GM12873 (cell line): ENCODE measurements around the gene ITIH1.

Source experiments
- TF ChIP-seq, protein P1 (sequence below): IDR thresholded peaks from 2 replicates; pipeline ENCODE4 v1.5.1; 2012; ENCODE audit warnings: low read depth, mild to moderate bottlenecking, moderate library complexity, low read length, control low read depth; ENCODE audit not compliant: insufficient read depth; ENCODE audit errors: missing control alignments

ITIH1 gene

DNA sequence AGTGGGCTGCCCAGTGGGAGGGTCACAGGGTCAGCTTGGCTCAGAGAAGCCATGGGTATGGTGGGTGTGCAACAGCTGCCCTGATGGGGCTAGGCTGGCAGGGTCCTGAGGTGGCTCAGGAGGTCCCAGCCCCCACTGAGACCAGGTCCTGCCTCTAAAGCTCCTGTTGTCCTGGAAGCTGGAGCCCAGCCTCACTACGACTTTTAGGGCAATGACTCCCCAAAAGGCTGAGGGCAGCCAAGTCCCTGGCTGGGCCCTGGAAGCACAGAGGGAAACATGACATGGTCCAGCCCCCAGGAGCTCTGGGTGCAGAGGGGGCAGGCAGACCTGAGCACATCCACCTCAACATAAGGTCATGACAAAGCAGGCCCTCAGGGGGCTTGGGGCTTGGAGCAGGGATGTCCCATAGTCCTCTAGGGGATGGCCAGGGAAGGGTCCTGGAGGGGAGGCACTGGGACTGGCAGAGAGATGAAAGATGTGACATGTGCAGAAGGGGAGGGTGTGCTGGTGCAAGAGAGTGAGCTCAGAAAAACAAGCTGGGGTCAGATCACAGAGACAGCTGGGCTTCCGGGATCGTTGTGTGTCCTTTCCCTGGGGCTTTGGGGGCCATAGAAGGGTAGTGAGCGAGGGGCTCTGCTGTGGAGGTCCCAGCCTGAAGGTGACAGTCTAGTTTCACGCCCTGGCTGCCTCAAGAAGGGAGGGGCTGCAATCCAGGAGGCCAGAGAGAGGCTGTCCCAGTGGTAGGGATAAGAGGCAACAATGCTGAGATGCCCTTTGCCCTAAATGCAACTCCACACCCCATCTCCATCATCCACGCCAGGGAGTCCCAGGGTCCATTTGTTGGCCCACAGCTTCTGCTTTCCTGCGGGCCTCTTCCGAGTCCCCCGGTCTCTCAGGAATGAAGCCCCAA lies 16.6 kb downstream of the ITIH1 start:
- TF ChIP-seq, protein P1, sequence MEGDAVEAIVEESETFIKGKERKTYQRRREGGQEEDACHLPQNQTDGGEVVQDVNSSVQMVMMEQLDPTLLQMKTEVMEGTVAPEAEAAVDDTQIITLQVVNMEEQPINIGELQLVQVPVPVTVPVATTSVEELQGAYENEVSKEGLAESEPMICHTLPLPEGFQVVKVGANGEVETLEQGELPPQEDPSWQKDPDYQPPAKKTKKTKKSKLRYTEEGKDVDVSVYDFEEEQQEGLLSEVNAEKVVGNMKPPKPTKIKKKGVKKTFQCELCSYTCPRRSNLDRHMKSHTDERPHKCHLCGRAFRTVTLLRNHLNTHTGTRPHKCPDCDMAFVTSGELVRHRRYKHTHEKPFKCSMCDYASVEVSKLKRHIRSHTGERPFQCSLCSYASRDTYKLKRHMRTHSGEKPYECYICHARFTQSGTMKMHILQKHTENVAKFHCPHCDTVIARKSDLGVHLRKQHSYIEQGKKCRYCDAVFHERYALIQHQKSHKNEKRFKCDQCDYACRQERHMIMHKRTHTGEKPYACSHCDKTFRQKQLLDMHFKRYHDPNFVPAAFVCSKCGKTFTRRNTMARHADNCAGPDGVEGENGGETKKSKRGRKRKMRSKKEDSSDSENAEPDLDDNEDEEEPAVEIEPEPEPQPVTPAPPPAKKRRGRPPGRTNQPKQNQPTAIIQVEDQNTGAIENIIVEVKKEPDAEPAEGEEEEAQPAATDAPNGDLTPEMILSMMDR = no peak

DNA sequence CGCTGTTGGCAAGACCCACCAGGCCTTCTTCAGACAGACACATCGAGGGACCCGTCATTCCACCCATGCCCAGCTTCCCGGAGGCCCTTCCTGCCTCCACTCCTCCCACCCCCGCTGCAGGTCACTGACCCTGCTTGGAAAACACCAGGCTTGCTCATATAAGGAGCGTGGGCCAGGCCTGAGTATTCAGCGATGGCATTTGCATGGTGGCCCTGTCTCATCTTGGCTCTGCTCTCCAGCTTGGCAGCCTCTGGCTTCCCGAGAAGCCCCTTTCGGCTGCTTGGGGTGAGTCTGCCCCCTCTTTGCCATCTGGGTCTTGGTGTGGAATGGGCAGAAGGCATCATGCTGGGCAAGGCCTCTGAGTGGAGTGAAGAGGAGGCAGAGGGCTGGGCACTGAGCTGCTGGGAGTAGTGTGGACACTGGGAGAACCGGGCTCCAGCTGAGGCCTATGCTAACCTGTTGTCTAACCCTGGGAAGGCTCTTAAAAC lies 17.3 kb downstream of the ITIH1 start, which contains the start of gene ITIH3:
ITIH3 (plus strand) TSS at position 185 of the 488 bp plus-strand sequence; CDS start at position 193, 8 bp downstream.
- TF ChIP-seq, protein P1 = no peak

DNA sequence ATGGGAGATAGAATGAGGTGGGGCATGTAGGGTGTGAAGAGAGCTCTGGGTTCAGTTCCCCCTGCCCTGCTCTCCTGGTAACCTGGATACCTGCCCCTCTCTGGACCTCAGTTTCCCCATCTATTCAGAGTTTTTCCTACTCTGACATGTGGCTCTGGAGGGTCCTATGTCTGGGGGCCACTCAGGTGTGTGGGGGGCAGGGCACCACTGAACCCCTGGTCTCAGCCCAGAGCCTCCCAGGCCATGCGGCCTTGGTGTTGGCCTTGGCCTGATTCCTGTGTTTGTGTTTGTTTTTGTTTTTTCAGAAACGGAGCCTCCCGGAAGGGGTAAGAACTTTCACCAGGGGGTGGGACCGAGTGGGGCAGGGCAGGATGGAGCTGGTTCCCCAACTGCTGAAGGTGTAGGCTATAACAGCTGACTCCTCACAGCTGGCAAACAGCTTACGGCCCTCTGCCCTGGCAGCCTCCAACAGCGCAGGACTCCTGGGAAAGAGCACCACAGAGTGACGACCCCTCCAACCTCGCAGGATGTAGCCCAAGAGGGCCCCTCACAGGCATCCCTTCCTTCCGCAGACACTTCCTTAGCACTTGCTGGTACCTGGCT lies 18.0 kb downstream of the ITIH1 start:
- TF ChIP-seq, protein P1 = no peak

DNA sequence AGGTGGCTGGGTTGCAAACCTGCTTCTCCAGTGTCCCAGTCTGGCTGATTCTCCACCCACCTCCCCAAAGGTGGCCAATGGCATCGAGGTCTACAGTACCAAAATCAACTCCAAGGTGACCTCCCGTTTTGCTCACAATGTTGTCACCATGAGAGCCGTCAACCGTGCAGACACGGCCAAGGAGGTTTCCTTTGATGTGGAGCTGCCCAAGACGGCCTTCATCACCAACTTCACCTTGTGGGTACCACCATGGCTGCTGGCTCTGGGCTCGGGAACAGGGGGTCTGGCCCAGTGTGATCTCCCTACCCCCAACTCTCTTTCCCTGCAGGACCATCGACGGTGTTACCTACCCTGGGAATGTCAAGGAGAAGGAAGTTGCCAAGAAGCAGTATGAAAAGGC lies 19.0 kb downstream of the ITIH1 start:
- TF ChIP-seq, protein P1 = no peak

DNA sequence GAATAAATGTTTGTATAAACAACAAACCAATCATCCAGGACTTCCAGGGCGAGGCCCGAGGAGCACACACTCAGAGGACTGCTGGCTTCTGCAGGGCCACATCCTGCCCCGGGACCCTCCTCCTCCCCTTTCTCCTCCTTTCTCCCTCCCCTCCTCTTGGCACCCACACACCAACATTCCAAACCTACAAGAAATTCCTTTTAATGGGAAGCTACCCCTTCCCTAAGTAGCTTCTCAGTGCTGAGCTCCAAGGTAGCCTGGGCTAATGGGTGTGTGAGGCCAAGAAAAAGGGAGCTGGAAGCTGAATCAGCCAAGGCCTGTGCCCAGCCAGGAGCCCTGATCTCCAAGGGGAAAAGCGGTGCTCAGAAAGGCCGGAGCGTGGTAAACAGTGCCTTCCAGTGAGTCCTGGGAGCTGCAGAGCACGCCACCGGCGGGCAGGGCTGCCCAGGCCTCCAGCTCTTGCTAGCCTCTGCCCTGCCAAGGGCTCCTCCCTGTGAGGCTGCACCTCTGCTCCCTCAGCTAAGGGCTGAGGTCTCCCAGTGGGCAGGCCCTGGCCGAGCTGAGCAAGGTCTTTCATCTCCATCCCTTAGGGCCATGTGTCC lies 21.1 kb downstream of the ITIH1 start:
- TF ChIP-seq, protein P1 = no peak

DNA sequence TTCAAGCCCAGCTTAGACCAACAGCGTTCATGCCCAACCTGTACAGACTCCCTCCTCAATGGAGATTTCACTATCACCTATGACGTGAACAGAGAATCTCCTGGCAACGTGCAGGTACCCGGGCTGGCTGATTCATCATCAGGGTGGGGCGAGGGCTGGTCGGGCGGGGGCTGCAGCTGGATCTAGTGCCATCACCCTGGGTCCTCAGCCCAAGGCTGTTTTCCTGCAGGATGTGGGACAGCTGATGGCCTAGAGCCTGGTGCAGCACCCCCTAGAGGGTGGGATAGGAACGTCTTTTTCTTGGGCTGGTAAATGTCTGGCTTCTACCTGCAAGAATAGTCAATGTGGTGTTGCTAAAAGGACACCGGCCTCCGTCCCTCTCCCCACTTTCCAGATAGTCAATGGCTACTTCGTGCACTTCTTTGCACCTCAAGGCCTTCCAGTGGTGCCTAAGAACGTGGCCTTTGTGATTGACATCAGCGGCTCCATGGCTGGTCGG lies 21.6 kb downstream of the ITIH1 start:
- TF ChIP-seq, protein P1 = peak; percentile 80

DNA sequence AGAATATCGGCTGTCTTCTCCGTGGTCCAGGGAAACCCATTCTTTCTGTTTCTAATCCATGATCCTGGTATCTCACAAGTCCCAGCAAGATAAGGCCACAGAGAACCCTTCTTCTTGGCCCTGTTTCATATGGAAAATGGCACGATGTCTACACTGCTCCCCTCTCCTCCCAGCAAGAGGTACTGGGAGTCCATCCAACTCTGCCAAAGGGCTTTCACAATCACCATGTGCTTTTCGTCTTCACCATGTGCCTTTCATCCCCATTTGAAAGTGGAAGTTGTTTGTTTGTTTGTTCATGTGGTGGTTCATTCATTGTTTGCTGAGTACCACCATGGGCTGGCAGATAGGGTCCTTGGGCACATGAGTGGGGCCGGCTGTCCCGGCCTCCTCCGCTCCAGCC lies 22.7 kb downstream of the ITIH1 start:
- TF ChIP-seq, protein P1 = no peak
